Cardiac fibroblast (primary cell): ENCODE results near the gene TFAM.

ENCODE experiments used
- DNase-seq, 2 donors: peaks; one replicate each; pipeline versions ENCODE4 v3.0.0 to v3.0.0-alpha.2; 2010; ENCODE audit warnings: low read depth in 2 of 2
- H3K4me3 ChIP-seq, 2 donors: replicated peaks in 1 of 2; 1 replicate in 1 of 2; 2 replicates in 1 of 2; pipeline ENCODE4 v1.5.1; 2011; ENCODE audit warnings: low read depth in 2 of 2, low read length in 2 of 2, mild to moderate bottlenecking in 2 of 2, moderate library complexity in 1 of 2
- CTCF ChIP-seq: IDR thresholded peaks from one replicate; pipeline ENCODE4 v1.5.1; 2011; ENCODE audit warnings: low read depth, mild to moderate bottlenecking, low read length, inconsistent platforms

The TFAM gene

GRCh38 chr10:58393317-58393716, 8.1 kb downstream of the TFAM start:
- TF ChIP-seq CTCF, result no peak
- no peak overlapping the region for H3K4me3 ChIP-seq
- peak; percentile 28 to 35 for DNase-seq

- H3K4me3 ChIP-seq, result no peak overlapping the region
- no peak for TF ChIP-seq CTCF
- no peak for DNase-seq
Observed at GRCh38 chr10:58394471-58394870, 9.3 kb downstream of the TFAM start.

GRCh38 chr10:58396057-58396456, 10.8 kb downstream of the TFAM start:
- no peak for DNase-seq
- no peak for TF ChIP-seq CTCF
- no peak overlapping the region for H3K4me3 ChIP-seq

DNA sequence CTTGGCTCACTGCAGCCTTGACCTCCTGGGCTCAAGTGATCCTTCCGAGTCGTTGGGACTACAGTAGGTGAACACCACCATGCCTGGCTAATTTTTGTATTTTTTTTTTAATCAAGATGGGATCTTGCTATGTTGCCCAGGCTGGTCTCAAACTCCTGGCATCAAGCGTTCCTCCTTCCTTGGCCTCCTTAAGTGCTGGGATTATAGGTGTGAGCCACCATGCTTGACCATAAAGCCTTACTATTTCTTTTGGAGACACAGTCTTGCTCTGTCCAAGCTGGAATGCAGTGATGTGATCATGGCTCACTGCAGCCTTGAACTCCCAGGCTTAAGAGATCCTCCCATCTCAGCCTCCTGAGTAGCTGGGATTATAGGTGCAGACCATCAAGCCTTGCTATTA, 12.6 kb downstream of the TFAM start:
- no peak overlapping the region for H3K4me3 ChIP-seq
- DNase-seq, result no peak
- TF ChIP-seq CTCF, result no peak

- DNase-seq, result peak; percentile 33 to 77
- no peak for TF ChIP-seq CTCF
- H3K4me3 ChIP-seq, result no peak overlapping the region
Observed at GRCh38 chr10:58399410-58399809, 14.2 kb downstream of the TFAM start.

DNA sequence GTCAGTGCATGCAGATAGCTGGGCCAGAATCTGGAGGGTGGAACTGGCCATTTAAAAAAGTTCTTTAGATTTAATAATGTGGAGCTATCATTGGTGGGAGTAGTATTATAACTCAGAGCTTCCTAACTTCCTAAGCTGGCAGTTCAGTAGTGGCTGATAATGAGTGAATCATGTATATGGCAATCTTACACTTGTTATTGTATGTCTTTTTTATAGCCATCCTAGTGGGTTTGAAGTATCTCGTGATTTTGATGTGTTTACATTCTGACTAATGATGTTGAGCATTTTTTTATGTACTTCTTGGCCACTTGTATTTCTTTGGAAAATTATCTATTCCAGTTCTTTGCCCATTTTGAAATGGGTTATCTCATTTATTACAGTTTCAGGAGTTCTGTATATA, 15.4 kb downstream of the TFAM start:
- no peak for TF ChIP-seq CTCF
- DNase-seq, result peak; percentile 14 to 51
- H3K4me3 ChIP-seq, result no peak overlapping the region

DNA sequence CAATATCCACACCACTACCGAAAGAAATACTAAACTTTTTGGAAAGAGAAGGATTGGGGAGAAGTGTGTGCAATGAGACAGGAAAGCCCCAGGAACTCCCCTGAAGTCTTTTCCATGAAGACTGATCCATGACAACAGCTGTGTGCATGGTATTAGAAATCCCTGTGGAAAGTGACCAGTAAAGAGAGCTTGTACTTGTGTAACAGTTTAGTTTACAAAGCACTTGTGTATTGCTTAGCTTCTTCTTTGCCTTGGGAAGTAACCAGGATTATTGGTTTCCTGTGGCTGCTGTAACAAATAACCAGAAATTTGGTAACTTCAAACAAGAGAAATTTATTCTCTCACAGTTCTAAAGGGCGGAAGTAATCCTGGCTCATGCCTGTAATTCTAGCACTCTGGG, 18.8 kb downstream of the TFAM start:
- no peak for DNase-seq
- H3K4me3 ChIP-seq, result no peak overlapping the region
- TF ChIP-seq CTCF, result no peak
